Uterus (tissue), 4 donors: ENCODE results near the gene POP7. TPM values are rescaled to one million over a fixed set of nuclear protein-coding genes. Genes with fewer than 3 reads are reported as not detected.
"Not testable (repeated sequence)": the region's sequence is repeated elsewhere in the genome, so short reads cannot be mapped to it uniquely, and the experiment has no call there.

Experiments
- DNase-seq, 2 donors: peaks; one replicate each; pipeline ENCODE4 v3.0.0-alpha.2; 2019 to 2020
- H3K27ac ChIP-seq, 2 donors: fragments of 200-600 bp; sonication (generic); 1 replicate in 1 of 2; 2 replicates in 1 of 2; pipeline ENCODE4 v1.5.1; 2016 to 2018
- H3K27me3 ChIP-seq, 2 donors: fragments of 200-600 bp; sonication (generic); one replicate each; pipeline ENCODE4 v1.5.1; 2018 to 2019; ENCODE audit warnings: control low read depth in 1 of 2
- H3K36me3 ChIP-seq, 2 donors: fragments of 200-600 bp; sonication (generic); one replicate each; pipeline ENCODE4 v1.5.1; 2019; ENCODE audit warnings: control low read depth in 1 of 2
- H3K4me1 ChIP-seq, 2 donors: fragments of 200-600 bp; sonication (generic); one replicate each; pipeline ENCODE4 v1.5.1; 2018 to 2019; ENCODE audit warnings: control low read depth in 1 of 2
- H3K4me3 ChIP-seq, 2 donors: fragments of 200-600 bp; sonication (generic); 1 replicate in 1 of 2; 2 replicates in 1 of 2; pipeline ENCODE4 v1.5.1; 2018 to 2019; ENCODE audit warnings: mild to moderate bottlenecking in 1 of 2
- H3K9me3 ChIP-seq, 2 donors: fragments of 200-600 bp; sonication (generic); one replicate each; pipeline ENCODE4 v1.5.1; 2019; ENCODE audit warnings: control low read depth in 1 of 2
- POLR2A ChIP-seq, 2 donors: fragments of 450-650 bp; IDR thresholded peaks; one replicate each; pipeline ENCODE4 v1.6.1; 2016; ENCODE audit warnings: antibody characterized with exemption in 2 of 2, mild to moderate bottlenecking in 1 of 2, moderate library complexity in 1 of 2
- intact Hi-C: fragments of 100-400 bp; cut with DNase I; formaldehyde crosslinking; loops from one replicate; pipeline ENCODE4 v1.15.1; 2023; ENCODE audit warnings: low total_unique reads
- total RNA-seq, 4 donors: library from RNA; depleted of rRNA in 3 of 4; stranded (reverse); fragments of >200 nt in 3 of 4; gene quantifications; one replicate each; pipeline versions ENCODE4 v1.1.0 to v1.2.4, GENCODE V29; 2014 to 2023
- TF ChIP-seq, protein P1 (sequence below), 4 experiments: fragments of 200-600 bp in 2 of 4; fragments of 450-650 bp in 2 of 4; sonication (generic) in 2 of 4; IDR thresholded peaks; one replicate each; pipeline ENCODE4 v1.5.1; 2016 to 2019; ENCODE audit warnings: antibody characterized with exemption in 4 of 4, mild to moderate bottlenecking in 2 of 4, moderate library complexity in 1 of 4
- donor health status: DM: yes; HTN: yes; CAD: no.

The POP7 gene
- 10 to 100 TPM; 16.4 to 53.8 (median 23.8) TPM for total RNA-seq

- peak within 1 kb of the TSS; percentile 79 to 90 for H3K4me3 ChIP-seq
- DNase-seq = peak; percentile 99 to 100
- H3K27ac ChIP-seq = peak within 1 kb of the TSS; percentile 88 to 90
- TF ChIP-seq POLR2A (IDR thresholded peaks at IDR 0.05) = peak; percentile 72 to 74
- TF ChIP-seq, protein P1, sequence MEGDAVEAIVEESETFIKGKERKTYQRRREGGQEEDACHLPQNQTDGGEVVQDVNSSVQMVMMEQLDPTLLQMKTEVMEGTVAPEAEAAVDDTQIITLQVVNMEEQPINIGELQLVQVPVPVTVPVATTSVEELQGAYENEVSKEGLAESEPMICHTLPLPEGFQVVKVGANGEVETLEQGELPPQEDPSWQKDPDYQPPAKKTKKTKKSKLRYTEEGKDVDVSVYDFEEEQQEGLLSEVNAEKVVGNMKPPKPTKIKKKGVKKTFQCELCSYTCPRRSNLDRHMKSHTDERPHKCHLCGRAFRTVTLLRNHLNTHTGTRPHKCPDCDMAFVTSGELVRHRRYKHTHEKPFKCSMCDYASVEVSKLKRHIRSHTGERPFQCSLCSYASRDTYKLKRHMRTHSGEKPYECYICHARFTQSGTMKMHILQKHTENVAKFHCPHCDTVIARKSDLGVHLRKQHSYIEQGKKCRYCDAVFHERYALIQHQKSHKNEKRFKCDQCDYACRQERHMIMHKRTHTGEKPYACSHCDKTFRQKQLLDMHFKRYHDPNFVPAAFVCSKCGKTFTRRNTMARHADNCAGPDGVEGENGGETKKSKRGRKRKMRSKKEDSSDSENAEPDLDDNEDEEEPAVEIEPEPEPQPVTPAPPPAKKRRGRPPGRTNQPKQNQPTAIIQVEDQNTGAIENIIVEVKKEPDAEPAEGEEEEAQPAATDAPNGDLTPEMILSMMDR (IDR thresholded peaks at IDR 0.05) = no peak
- H3K27me3 ChIP-seq = no peaks in the 10 kb centered on the region
- H3K9me3 ChIP-seq = no peaks in the 10 kb centered on the region
- H3K36me3 ChIP-seq = no peaks in the 10 kb centered on the region
- intact Hi-C loops = no loop called here
- H3K4me1 ChIP-seq = peaks cover 0 to 5% of the 10 kb centered on the region in 2 donors
Observed at GRCh38 chr7:100705753-100706671, at the start of gene POP7. POP7 (plus strand) TSS chr7:100706121; CDS start chr7:100706831, 710 bp downstream.

DNA sequence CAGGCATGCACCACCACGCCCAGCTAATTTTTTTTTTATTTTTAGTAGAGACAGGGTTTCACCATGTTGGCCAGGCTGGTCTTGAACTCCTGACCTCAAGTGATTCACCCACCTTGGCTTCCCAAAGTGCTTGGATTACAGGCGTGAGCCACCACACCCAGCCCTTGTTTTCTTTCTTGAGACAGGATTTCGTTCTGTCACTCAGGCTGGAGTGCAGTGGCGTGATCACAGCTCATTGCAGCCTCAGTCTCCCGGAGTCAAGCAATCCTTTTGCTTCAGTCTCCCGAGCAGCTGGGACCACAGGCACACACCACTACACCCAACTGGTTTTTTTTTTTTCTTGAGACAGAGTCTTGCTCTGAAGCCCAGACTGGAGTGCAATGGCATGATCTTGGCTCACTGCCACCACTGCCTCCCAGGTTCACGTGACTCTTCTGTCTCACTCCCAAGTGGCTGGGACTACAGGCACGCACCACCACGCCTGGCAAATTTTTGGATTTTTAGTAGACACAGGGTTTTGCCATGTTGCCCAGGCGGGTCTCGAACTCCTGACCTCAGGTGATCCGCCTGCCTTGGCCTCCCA is 43.6 kb upstream of the POP7 start:
- intact Hi-C loops, H3K9me3 ChIP-seq, H3K27me3 ChIP-seq, H3K4me1 ChIP-seq, H3K36me3 ChIP-seq, DNase-seq, H3K4me3 ChIP-seq, H3K27ac ChIP-seq: not testable (repeated sequence)

GRCh38 chr7:100665168-100665726 is 40.7 kb upstream of the POP7 start:
- no peak for DNase-seq
- TF ChIP-seq POLR2A (IDR thresholded peaks at IDR 0.05) = no peak
- TF ChIP-seq, protein P1 (IDR thresholded peaks at IDR 0.05) = no peak
- H3K4me1 ChIP-seq = no peaks in the 10 kb centered on the region
- H3K4me3 ChIP-seq = no peak overlapping the region
- no peaks in the 10 kb centered on the region for H3K36me3 ChIP-seq
- H3K27ac ChIP-seq = no peak overlapping the region
- H3K9me3 ChIP-seq = no peaks in the 10 kb centered on the region
- H3K27me3 ChIP-seq = no peaks in the 10 kb centered on the region
- intact Hi-C loops = no loop called here

- H3K4me3 ChIP-seq = no peak overlapping the region
- no peaks in the 10 kb centered on the region for H3K4me1 ChIP-seq
- no peaks in the 10 kb centered on the region for H3K36me3 ChIP-seq
- intact Hi-C loops = no loop called here
- no peaks in the 10 kb centered on the region for H3K27me3 ChIP-seq
- TF ChIP-seq, protein P1 (IDR thresholded peaks at IDR 0.05) = no peak
- no peak for TF ChIP-seq POLR2A (IDR thresholded peaks at IDR 0.05)
- no peak for DNase-seq
- no peak overlapping the region for H3K27ac ChIP-seq
- no peaks in the 10 kb centered on the region for H3K9me3 ChIP-seq
Observed at GRCh38 chr7:100667331-100668068, 38.4 kb upstream of the POP7 start.

DNA sequence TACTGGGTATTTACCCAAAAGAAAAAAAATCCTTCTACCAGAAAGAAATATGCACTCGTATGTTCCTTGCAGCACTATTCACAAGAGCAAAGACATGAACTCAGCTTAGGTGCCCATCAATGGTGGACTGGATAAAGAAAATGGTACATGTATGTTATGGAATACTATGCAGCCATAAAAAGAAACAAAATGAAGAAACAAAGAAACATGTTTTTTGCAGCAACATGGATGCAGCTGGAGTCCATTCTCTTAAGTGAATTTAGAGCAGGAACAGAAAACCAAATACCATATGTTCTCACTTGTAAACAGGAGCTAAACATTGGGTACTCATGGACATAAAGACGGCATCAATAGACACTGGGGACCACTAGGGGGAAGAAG is 37.9 kb upstream of the POP7 start:
- H3K9me3 ChIP-seq = no peaks in the 10 kb centered on the region
- TF ChIP-seq POLR2A (IDR thresholded peaks at IDR 0.05) = no peak
- TF ChIP-seq, protein P1 (IDR thresholded peaks at IDR 0.05) = no peak
- no peaks in the 10 kb centered on the region for H3K4me1 ChIP-seq
- no peaks in the 10 kb centered on the region for H3K27me3 ChIP-seq
- no peaks in the 10 kb centered on the region for H3K36me3 ChIP-seq
- no peak overlapping the region for H3K27ac ChIP-seq
- intact Hi-C loops = no loop called here
- no peak for DNase-seq
- H3K4me3 ChIP-seq = no peak overlapping the region

DNA sequence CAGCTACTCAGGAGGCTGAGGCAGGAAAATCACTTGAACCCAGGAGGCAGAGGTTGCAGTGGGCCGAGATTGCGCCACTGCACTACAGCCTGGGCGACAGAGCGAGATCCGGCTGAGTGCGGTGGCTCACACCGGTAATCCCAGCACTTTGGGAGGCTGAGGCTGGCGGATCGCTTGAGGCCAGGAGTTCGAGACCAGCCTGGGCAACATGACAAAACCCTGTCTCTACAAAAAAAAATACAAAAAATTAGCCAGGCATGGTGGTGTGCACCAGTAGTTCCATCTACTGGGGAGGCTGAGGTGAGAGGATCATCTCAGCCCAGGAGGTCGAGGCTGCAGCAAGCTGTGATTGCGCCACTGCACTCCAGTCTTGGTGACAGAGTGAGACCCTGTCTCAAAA is 36.8 kb upstream of the POP7 start:
- H3K27ac ChIP-seq, H3K9me3 ChIP-seq, H3K4me1 ChIP-seq, DNase-seq, intact Hi-C loops, H3K4me3 ChIP-seq, H3K27me3 ChIP-seq, H3K36me3 ChIP-seq: not testable (repeated sequence)
